MM.1S (cell line): Measurements from ENCODE around the gene IL1RAPL2.

ENCODE experiments used
- DNase-seq: peaks from one replicate; pipeline ENCODE4 v3.0.0-alpha.2; 2015
- H2AFZ ChIP-seq: fragments of 300-600 bp; sonication (generic); 2 replicates; pipeline ENCODE4 v1.6.0; 2016; ENCODE audit warnings: antibody characterized with exemption, low read length
- H3F3A ChIP-seq: fragments of 300-600 bp; sonication (generic); 2 replicates; pipeline ENCODE4 v1.6.1; 2016; ENCODE audit warnings: mild to moderate bottlenecking, antibody characterized with exemption, low read length, moderate library complexity, mixed read lengths; ENCODE audit not compliant: insufficient read depth
- H3K27ac ChIP-seq: fragments of 300-600 bp; sonication (generic); 2 replicates; pipeline ENCODE4 v1.5.1; 2016; ENCODE audit warnings: mild to moderate bottlenecking, low read length
- H3K27me3 ChIP-seq: fragments of 300-600 bp; sonication (generic); replicated peaks from 2 replicates; pipeline ENCODE4 v1.6.0; 2016; ENCODE audit warnings: low read length; ENCODE audit not compliant: insufficient read depth
- H3K36me3 ChIP-seq: fragments of 300-600 bp; sonication (generic); replicated peaks from 2 replicates; pipeline ENCODE4 v1.6.1; 2016; ENCODE audit warnings: mild to moderate bottlenecking, low read length, mixed read lengths; ENCODE audit not compliant: insufficient read depth
- H3K4me1 ChIP-seq: fragments of 300-600 bp; sonication (generic); 2 replicates; pipeline ENCODE4 v1.6.1; 2016; ENCODE audit warnings: low read length, mixed read lengths
- H3K4me2 ChIP-seq: fragments of 300-600 bp; sonication (generic); 2 replicates; pipeline ENCODE4 v1.6.0; 2016; ENCODE audit warnings: low read depth, low read length
- H3K4me3 ChIP-seq: fragments of 300-600 bp; sonication (generic); 2 replicates; pipeline ENCODE4 v1.5.1; 2016; ENCODE audit warnings: low read length, mixed read lengths
- H3K79me2 ChIP-seq: fragments of 300-600 bp; sonication (generic); 2 replicates; pipeline ENCODE4 v1.6.1; 2016; ENCODE audit warnings: mixed run types, low read length, mixed read lengths
- H3K9ac ChIP-seq: fragments of 300-600 bp; sonication (generic); 2 replicates; pipeline ENCODE4 v1.6.1; 2016; ENCODE audit warnings: low read length, mixed read lengths
- H3K9me2 ChIP-seq: fragments of 300-600 bp; sonication (generic); replicated peaks from 2 replicates; pipeline ENCODE4 v1.6.1; 2016; ENCODE audit warnings: mild to moderate bottlenecking, low read length, mixed read lengths; ENCODE audit not compliant: insufficient read depth
- H3K9me3 ChIP-seq: fragments of 300-600 bp; sonication (generic); replicated peaks from 2 replicates; pipeline ENCODE4 v1.6.1; 2016; ENCODE audit warnings: mild to moderate bottlenecking, low read length, mixed read lengths; ENCODE audit not compliant: insufficient read depth
- H4K20me1 ChIP-seq: fragments of 300-600 bp; sonication (generic); 2 replicates; pipeline ENCODE4 v1.6.1; 2016; ENCODE audit warnings: mild to moderate bottlenecking, low read length, moderate library complexity, mixed read lengths; ENCODE audit not compliant: insufficient read depth
- CTCF ChIP-seq: fragments of 300-600 bp; sonication (generic); IDR thresholded peaks from 2 replicates; pipeline ENCODE4 v1.5.1; 2016; ENCODE audit warnings: antibody characterized with exemption, low read length, mixed read lengths
- EZH2 ChIP-seq: fragments of 300-600 bp; sonication (generic); optimal IDR thresholded peaks from 2 replicates; pipeline ENCODE3; 2017; ENCODE audit warnings: low read depth, mild to moderate bottlenecking, antibody characterized with exemption, low read length, mixed read lengths
- EZH2phosphoT487 ChIP-seq: fragments of 300-600 bp; sonication (generic); IDR thresholded peaks from 2 replicates; pipeline ENCODE4 v1.6.1; 2018; ENCODE audit warnings: antibody characterized with exemption, low read length

Gene IL1RAPL2

GRCh38 chrX:105483011-105483410 is 917.0 kb downstream of the IL1RAPL2 start:
- Histone ChIP-seq H3K79me2 (no peaks in the 10 kb centered on the region), H3F3A (no peaks in the 10 kb centered on the region), H3K4me2 (no peak overlapping the region), H3K4me1 (no peaks in the 10 kb centered on the region), H3K9me3 (no peaks in the 10 kb centered on the region), H3K9me2 (no peaks in the 10 kb centered on the region), H3K36me3 (no peaks in the 10 kb centered on the region), H3K27ac (no peak overlapping the region), H3K4me3 (no peak overlapping the region), H4K20me1 (no peaks in the 10 kb centered on the region), H3K9ac (no peak overlapping the region), H3K27me3 (no peaks in the 10 kb centered on the region), H2AFZ (no peak overlapping the region)
- DNase-seq: no peak
- TF ChIP-seq CTCF: no peak
- no peak for TF ChIP-seq EZH2
- TF ChIP-seq EZH2phosphoT487: no peak

- Histone ChIP-seq H3K9me2 (no peaks in the 10 kb centered on the region), H3K9me3 (no peaks in the 10 kb centered on the region), H3K9ac (no peak overlapping the region), H3K4me2 (no peak overlapping the region), H3K27ac (no peak overlapping the region), H3K4me1 (no peaks in the 10 kb centered on the region), H4K20me1 (no peaks in the 10 kb centered on the region), H3K36me3 (no peaks in the 10 kb centered on the region), H3K27me3 (no peaks in the 10 kb centered on the region), H3F3A (no peaks in the 10 kb centered on the region), H3K79me2 (no peaks in the 10 kb centered on the region), H3K4me3 (no peak overlapping the region), H2AFZ (no peak overlapping the region)
- no peak for DNase-seq
- TF ChIP-seq CTCF (no peak), EZH2 (no peak), EZH2phosphoT487 (no peak)
Measured at GRCh38 chrX:105488716-105489115, 922.7 kb downstream of the IL1RAPL2 start.

DNA sequence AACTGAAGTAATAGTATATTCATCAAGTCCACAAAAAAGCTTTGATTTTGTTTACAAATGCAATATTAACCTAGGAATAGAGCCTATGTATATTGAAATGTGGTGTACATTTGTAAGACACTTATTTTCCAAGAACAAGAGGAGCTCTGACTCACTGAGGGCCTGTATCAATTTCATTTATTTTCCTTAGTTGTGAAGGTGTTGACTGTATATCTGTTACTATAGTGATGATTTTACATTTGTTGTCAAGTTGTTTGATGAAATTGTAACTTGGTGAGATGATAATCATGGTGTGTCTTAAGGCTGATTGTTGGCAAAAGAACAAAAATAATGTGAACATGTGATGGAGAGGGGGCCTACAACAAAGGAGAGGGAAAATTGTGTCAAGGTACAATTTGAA is 929.4 kb downstream of the IL1RAPL2 start:
- Histone ChIP-seq H3K79me2 (no peaks in the 10 kb centered on the region), H3K4me1 (no peaks in the 10 kb centered on the region), H3K9me2 (no peaks in the 10 kb centered on the region), H3K4me3 (no peak overlapping the region), H4K20me1 (no peaks in the 10 kb centered on the region), H3K36me3 (no peaks in the 10 kb centered on the region), H2AFZ (no peak overlapping the region), H3K27ac (no peak overlapping the region), H3K9ac (no peak overlapping the region), H3K27me3 (no peaks in the 10 kb centered on the region), H3K4me2 (no peak overlapping the region), H3F3A (no peaks in the 10 kb centered on the region), H3K9me3 (no peaks in the 10 kb centered on the region)
- no peak for TF ChIP-seq CTCF
- no peak for TF ChIP-seq EZH2phosphoT487
- TF ChIP-seq EZH2: no peak
- no peak for DNase-seq

DNA sequence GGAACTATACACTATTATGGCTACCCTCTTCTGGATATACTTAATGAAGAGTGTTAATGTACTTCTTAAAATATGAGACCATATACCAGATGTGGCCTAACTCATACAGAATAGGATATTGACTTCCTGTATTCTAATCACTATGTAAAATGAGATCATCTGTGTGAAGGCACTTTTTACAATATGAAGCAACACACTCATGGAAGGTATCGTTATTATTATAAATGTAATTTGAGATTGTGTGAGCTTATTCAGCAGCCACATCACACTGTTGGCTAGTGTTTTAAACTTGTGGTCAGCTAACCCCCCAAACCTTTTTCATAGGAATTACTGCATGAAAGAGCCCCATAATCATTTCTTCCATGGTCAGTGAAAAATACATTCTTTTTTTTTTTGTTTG is 936.3 kb downstream of the IL1RAPL2 start:
- DNase-seq: no peak
- no peak overlapping the region for H3K27ac ChIP-seq
- TF ChIP-seq EZH2phosphoT487 (no peak), CTCF (no peak), EZH2 (no peak)
- H3K4me1 ChIP-seq: no peaks in the 10 kb centered on the region
- no peaks in the 10 kb centered on the region for H3F3A ChIP-seq
- H3K4me3 ChIP-seq: no peak overlapping the region
- no peaks in the 10 kb centered on the region for H4K20me1 ChIP-seq
- no peak overlapping the region for H3K9ac ChIP-seq
- no peak overlapping the region for H2AFZ ChIP-seq
- H3K9me2 ChIP-seq: no peaks in the 10 kb centered on the region
- no peaks in the 10 kb centered on the region for H3K36me3 ChIP-seq
- H3K27me3 ChIP-seq: no peaks in the 10 kb centered on the region
- no peak overlapping the region for H3K4me2 ChIP-seq
- no peaks in the 10 kb centered on the region for H3K79me2 ChIP-seq
- H3K9me3 ChIP-seq: no peaks in the 10 kb centered on the region
